Endothelial cell of umbilical vein (primary cell): ENCODE results near the gene ZNF30. TPM values are rescaled to one million over a fixed set of nuclear protein-coding genes. Genes with fewer than 3 reads are reported as not detected.
A peak's percentile ranks its signal among the peaks of the same experiment; 100 is the strongest.

ENCODE experiments used
- BruUV-seq: library from RNA; stranded (reverse); fragments of 400-500 nt; replicated peaks from 2 replicates; lab custom pipeline; 2021; lab: Mats Ljungman, UMichigan
- CTCF ChIA-PET: fragments of 300-600, 350-600 bp; sonication (Branson Sonifier 250); formaldehyde crosslinking; loops from one replicate; lab custom pipeline; 2021; ENCODE audit warnings: antibody characterized with exemption, inconsistent platforms; lab: Charles Lee
- POLR2A ChIA-PET: fragments of 300-600, 350-600 bp; sonication (Branson Sonifier 250); formaldehyde crosslinking; loops from one replicate; lab custom pipeline; 2021; ENCODE audit warnings: antibody characterized with exemption, inconsistent platforms; lab: Charles Lee
- DNase-seq: peaks from one replicate; pipeline ENCODE4 v3.0.0-alpha.2; 2011; ENCODE audit warnings: low read depth, low spot score
- FAIRE-seq: peaks from 2 replicates; lab custom pipeline; 2011; peaks lifted over from hg19 to GRCh38; lab: Jason Lieb, UNC
- H2AFZ ChIP-seq: 2 replicates; pipeline ENCODE4 v1.6.0; 2012; ENCODE audit warnings: low read depth, low read length, control low read depth, inconsistent platforms
- H3K27ac ChIP-seq: 2 replicates; pipeline ENCODE4 v1.5.1; 2011; ENCODE audit warnings: low read depth, mild to moderate bottlenecking, control low read depth, low read length, moderate library complexity; ENCODE audit not compliant: insufficient read depth
- H3K27me3 ChIP-seq, 2 experiments: 2 replicates each; pipeline versions ENCODE4 v1.6.0 to v1.6.1; 2011; ENCODE audit warnings: low read length in 2 of 2, mixed read lengths in 1 of 2; ENCODE audit not compliant: control insufficient read depth in 2 of 2, insufficient read depth in 2 of 2
- H3K36me3 ChIP-seq, 2 experiments: 2 replicates in 1 of 2; 3 replicates in 1 of 2; pipeline ENCODE4 v1.5.1; 2011; ENCODE audit warnings: low read length in 2 of 2, mild to moderate bottlenecking in 1 of 2, moderate library complexity in 1 of 2; ENCODE audit not compliant: control insufficient read depth in 2 of 2, insufficient read depth in 2 of 2; ENCODE audit errors: extremely low read depth in 1 of 2
- H3K4me1 ChIP-seq: 3 replicates; pipeline ENCODE4 v1.5.1; 2011; ENCODE audit warnings: mild to moderate bottlenecking, low read length; ENCODE audit not compliant: control insufficient read depth, insufficient read depth; ENCODE audit errors: extremely low read depth
- H3K4me2 ChIP-seq: 2 replicates; pipeline ENCODE4 v1.6.1; 2011; ENCODE audit warnings: low read length, control low read depth, mixed read lengths; ENCODE audit not compliant: insufficient read depth
- H3K4me3 ChIP-seq, 3 experiments: fragments of 200-600 bp in 1 of 3; sonication (generic), shearing (Covaris generic) in 1 of 3; replicated peaks in 1 of 3; 2 replicates each; pipeline ENCODE4 v1.5.1; 2011 to 2016; ENCODE audit warnings: control low read depth in 3 of 3, low read length in 3 of 3, mild to moderate bottlenecking in 2 of 3, inconsistent platforms in 1 of 3, low read depth in 1 of 3, moderate library complexity in 1 of 3; ENCODE audit not compliant: insufficient read depth in 1 of 3
- H3K79me2 ChIP-seq: 2 replicates; pipeline ENCODE4 v1.6.0; 2012; ENCODE audit warnings: low read length, inconsistent platforms; ENCODE audit not compliant: control insufficient read depth, insufficient read depth
- H3K9ac ChIP-seq: replicated peaks from 2 replicates; pipeline ENCODE3; 2011; ENCODE audit warnings: low read length, control low read depth; ENCODE audit not compliant: insufficient read depth; ENCODE audit errors: extremely low read depth
- H3K9me1 ChIP-seq: replicated peaks from 3 replicates; pipeline ENCODE4 v1.6.0; 2011; ENCODE audit warnings: mild to moderate bottlenecking, low read length; ENCODE audit not compliant: control insufficient read depth, insufficient read depth; ENCODE audit errors: extremely low read depth
- H3K9me3 ChIP-seq: replicated peaks from 2 replicates; pipeline ENCODE4 v1.5.1; 2012; ENCODE audit warnings: low read length, inconsistent platforms; ENCODE audit not compliant: control insufficient read depth, insufficient read depth
- H4K20me1 ChIP-seq: replicated peaks from 2 replicates; pipeline ENCODE3; 2011; ENCODE audit warnings: mild to moderate bottlenecking, low read length; ENCODE audit not compliant: control insufficient read depth, insufficient read depth; ENCODE audit errors: extremely low read depth
- CTCF ChIP-seq, 2 donors: IDR thresholded peaks; 1 replicate in 1 of 2; 2 replicates in 1 of 2; pipeline ENCODE4 v1.5.1; 2011; ENCODE audit warnings: low read length in 2 of 2, mild to moderate bottlenecking in 2 of 2, moderate library complexity in 2 of 2, control low read depth in 1 of 2, inconsistent platforms in 1 of 2, low read depth in 1 of 2; ENCODE audit not compliant: insufficient read depth in 1 of 2; ENCODE audit errors: extremely low read depth in 1 of 2
- EZH2 ChIP-seq: IDR thresholded peaks from 2 replicates; pipeline ENCODE4 v1.6.1; 2012; ENCODE audit warnings: borderline replicate concordance, low read depth, mild to moderate bottlenecking, moderate library complexity, low read length, inconsistent platforms; ENCODE audit not compliant: severe bottlenecking
- FOS ChIP-seq: IDR thresholded peaks from 2 replicates; pipeline ENCODE4 v1.6.1; 2011; ENCODE audit warnings: mild to moderate bottlenecking, low read length, moderate library complexity, borderline replicate concordance; ENCODE audit not compliant: insufficient read depth
- GATA2 ChIP-seq: IDR thresholded peaks from 2 replicates; pipeline ENCODE4 v1.7.0; 2011; ENCODE audit warnings: low read depth, mild to moderate bottlenecking, moderate library complexity, mixed read lengths, low read length; ENCODE audit not compliant: insufficient read length, insufficient read depth
- JUN ChIP-seq: IDR thresholded peaks from 2 replicates; pipeline ENCODE4 v1.6.1; 2011; ENCODE audit warnings: borderline replicate concordance, low read depth; ENCODE audit not compliant: insufficient read length, insufficient read depth
- MAX ChIP-seq: IDR thresholded peaks from 2 replicates; pipeline ENCODE4 v1.6.1; 2011; ENCODE audit not compliant: insufficient read depth, insufficient read length
- MYC ChIP-seq: IDR thresholded peaks from one replicate; pipeline ENCODE4 v1.6.1; 2011; ENCODE audit warnings: mild to moderate bottlenecking, low read depth, low read length
- POLR2A ChIP-seq: IDR thresholded peaks from 2 replicates; pipeline ENCODE4 v1.6.1; 2012; ENCODE audit warnings: low read depth, mild to moderate bottlenecking, control low read depth, low read length
- POLR2AphosphoS5 ChIP-seq: IDR thresholded peaks from 2 replicates; pipeline ENCODE4 v1.6.1; 2012; ENCODE audit warnings: low read depth, mild to moderate bottlenecking, control low read depth, low read length, moderate library complexity; ENCODE audit not compliant: insufficient read depth
- dilution Hi-C: fragments of 300-500 bp; cut with MboI; formaldehyde crosslinking; loops from one replicate; pipeline ENCODE4 v1.15.0; 2019; ENCODE audit warnings: low sequenced_read_pairs; ENCODE audit not compliant: extremely low pct_ligation_motif_present
- intact Hi-C: fragments of 100-400 bp; cut with micrococcal nuclease; formaldehyde crosslinking; loops from one replicate; pipeline ENCODE4 v1.10.0; 2022
- polyA plus RNA-seq, 4 experiments: library from polyadenylated mRNA; depleted of rRNA in 3 of 4; stranded (reverse) in 3 of 4; unstranded in 1 of 4; fragments of >200 nt; gene quantifications; 2 replicates each; pipeline versions ENCODE4 v1.2.1 to v1.2.3, GENCODE V29; 2011 to 2012; ENCODE audit warnings: missing spikeins in 1 of 4
- total RNA-seq: library from RNA; stranded (reverse); gene quantifications from 2 replicates; pipeline ENCODE4 v1.2.3, GENCODE V29; 2021

ZNF30 gene
- total and polyA plus RNA-seq, 2 donors (not counting 3 experiments of a cell fraction or from before 2014, with no cell fraction given) = 1.3 to 4.7 TPM

GRCh38 chr19:34961775-34962686, 35.3 kb downstream of the ZNF30 start:
- peak overlapping the region; percentile 80 for H3K4me2 ChIP-seq
- no peaks in the 10 kb centered on the region for H4K20me1 ChIP-seq
- peak; percentile 61 for TF ChIP-seq FOS
- peak; percentile 99 for TF ChIP-seq POLR2AphosphoS5
- TF ChIP-seq EZH2 = no peak
- TF ChIP-seq GATA2 = peak; percentile 100
- peak; percentile 99 for TF ChIP-seq POLR2A
- TF ChIP-seq MYC = no peak
- TF ChIP-seq CTCF (IDR thresholded peaks at IDR 0.05; ENCODE audit: extremely low read depth in 1 of 2, insufficient read depth in 1 of 2, low read depth in 1 of 2, low read length in 2 of 2) = no peak
- TF ChIP-seq JUN = peak; percentile 57
- TF ChIP-seq MAX = no peak
- dilution Hi-C loops (no loop called here), intact Hi-C loops (loop anchor here (1.0 to 5.0 kb wide), 7 partner anchors 35 to 285 kb away; partner anchors contain the start of genes FXYD7, GRAMD1A, SCGB2B2 and ZNF181)
- CTCF ChIA-PET = interaction anchor here (1.0 to 3.4 kb wide), 8 partner anchors 9 to 192 kb away, joined by 3 to 13 read pairs (median 4); partner anchors contain the start of genes FXYD5 and ZNF30
- H3K79me2 ChIP-seq = peaks cover 48% of the 10 kb centered on the region
- POLR2A ChIA-PET = interaction anchor here (2.0 kb wide), 1 partner anchor 35 kb away, joined by 5 read pairs; the partner anchor contains the start of gene ZNF30
- H3K27ac ChIP-seq = peak overlapping the region; percentile 94
- H3K9ac ChIP-seq = peak overlapping the region; percentile 94
- no peaks in the 10 kb centered on the region for H3K27me3 ChIP-seq
- H3K4me1 ChIP-seq = peaks cover 13% of the 10 kb centered on the region
- H2AFZ ChIP-seq = no peak overlapping the region
- no peaks in the 10 kb centered on the region for H3K9me1 ChIP-seq
- peak overlapping the region; percentile 58 to 85 (median 80) for H3K4me3 ChIP-seq
- FAIRE-seq = peak; percentile 99
- H3K9me3 ChIP-seq = peaks cover 28% of the 10 kb centered on the region
- BruUV-seq = no TSS peak
- H3K36me3 ChIP-seq = peaks cover 28 to 42% of the 10 kb centered on the region in 2 experiments
- DNase-seq = peak; percentile 95
